ENCODE results near the gene SPOCK1. TPM values are rescaled to one million over a fixed set of nuclear protein-coding genes. Genes with fewer than 3 reads are reported as not detected.

The SPOCK1 gene
- total RNA-seq (280 and 404 TPM in 2 replicates), polyA plus RNA-seq (123 and 144 TPM in 2 replicates), polyA minus RNA-seq (379 and 461 TPM in 2 replicates), Bru-seq, nascent RNA (percentile 82 among the genes with signal in this experiment), BruChase-seq, experiment 1, labeled RNA remaining after a 6-hour chase (percentile 82 among the genes with signal in this experiment), BruChase-seq, experiment 2, labeled RNA remaining after a 2-hour chase (percentile 90 among the genes with signal in this experiment)
- polyA plus RNA-seq (2011; cell fraction: cytosol; rRNA removed) = 184 and 186 TPM in 2 replicates
- 92.9 and 146 TPM in 2 replicates for polyA plus RNA-seq (2011; cell fraction: nucleus; rRNA removed)
- polyA plus RNA-seq (2012) = 501 and 503 TPM in 2 replicates
- polyA minus RNA-seq (2011; cell fraction: cytosol; rRNA and poly(A)+ RNA removed) = 6.2 TPM
- 158 and 185 TPM in 2 replicates for polyA minus RNA-seq (2011; cell fraction: nucleus; rRNA and poly(A)+ RNA removed)
- long read RNA-seq, full-length matches to known transcripts = 83 of 114 reads
- long read RNA-seq, partial matches to known transcripts = 2 of 114 reads
- long read RNA-seq, other reads (novel, unspliced or antisense) = 29 of 114 reads

GRCh38 chr5:137498736-137499505, at the start of gene SPOCK1:
SPOCK1 (minus strand) TSS chr5:137499326.
- DNase-seq (ENCODE audit: low read depth, low spot score) (peak; percentile 81), FAIRE-seq (peak; percentile 77)
- TF ChIP-seq POLR2A (IDR thresholded peaks at IDR 0.05; ENCODE audit: low read depth, low read length) (peak; percentile 70), GATA2 (IDR thresholded peaks at IDR 0.05; ENCODE audit: insufficient read depth, insufficient read length, low read depth, low read length) (no peak), POLR2AphosphoS5 (IDR thresholded peaks at IDR 0.05; ENCODE audit: insufficient read depth, low read depth, low read length) (peak; percentile 88), FOS (IDR thresholded peaks at IDR 0.05; ENCODE audit: borderline replicate concordance, insufficient read depth, low read length) (no peak)
- TF ChIP-seq, protein P1, sequence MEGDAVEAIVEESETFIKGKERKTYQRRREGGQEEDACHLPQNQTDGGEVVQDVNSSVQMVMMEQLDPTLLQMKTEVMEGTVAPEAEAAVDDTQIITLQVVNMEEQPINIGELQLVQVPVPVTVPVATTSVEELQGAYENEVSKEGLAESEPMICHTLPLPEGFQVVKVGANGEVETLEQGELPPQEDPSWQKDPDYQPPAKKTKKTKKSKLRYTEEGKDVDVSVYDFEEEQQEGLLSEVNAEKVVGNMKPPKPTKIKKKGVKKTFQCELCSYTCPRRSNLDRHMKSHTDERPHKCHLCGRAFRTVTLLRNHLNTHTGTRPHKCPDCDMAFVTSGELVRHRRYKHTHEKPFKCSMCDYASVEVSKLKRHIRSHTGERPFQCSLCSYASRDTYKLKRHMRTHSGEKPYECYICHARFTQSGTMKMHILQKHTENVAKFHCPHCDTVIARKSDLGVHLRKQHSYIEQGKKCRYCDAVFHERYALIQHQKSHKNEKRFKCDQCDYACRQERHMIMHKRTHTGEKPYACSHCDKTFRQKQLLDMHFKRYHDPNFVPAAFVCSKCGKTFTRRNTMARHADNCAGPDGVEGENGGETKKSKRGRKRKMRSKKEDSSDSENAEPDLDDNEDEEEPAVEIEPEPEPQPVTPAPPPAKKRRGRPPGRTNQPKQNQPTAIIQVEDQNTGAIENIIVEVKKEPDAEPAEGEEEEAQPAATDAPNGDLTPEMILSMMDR (IDR thresholded peaks at IDR 0.05; ENCODE audit: extremely low read depth in 1 of 2, insufficient read depth in 1 of 2, low read depth in 1 of 2, low read length in 2 of 2) = peak; percentile 62 to 81
- intact Hi-C loops (cut with micrococcal nuclease) (loop anchor here (1.0 to 5.0 kb wide), 8 partner anchors 12 to 1250 kb away; no protein-coding TSS in a partner anchor), dilution Hi-C loops (cut with MboI; ENCODE audit: extremely low pct_ligation_motif_present, low sequenced_read_pairs) (no loop called here)
- no peaks in the 10 kb centered on the region for H4K20me1 ChIP-seq (replicated peaks; ENCODE audit: control insufficient read depth, extremely low read depth, insufficient read depth, low read length)
- no peaks in the 10 kb centered on the region for H3K9me1 ChIP-seq (replicated peaks; ENCODE audit: control insufficient read depth, extremely low read depth, insufficient read depth, low read length)
- peaks cover 20% of the 10 kb centered on the region for H3K4me1 ChIP-seq (ENCODE audit: control insufficient read depth, extremely low read depth, insufficient read depth, low read length)
- H3K4me2 ChIP-seq (ENCODE audit: insufficient read depth, low read length) = peak within 1 kb of the TSS; percentile 91
- peaks cover 10 to 13% of the 10 kb centered on the region in 2 experiments for H3K27me3 ChIP-seq (ENCODE audit: control insufficient read depth in 2 of 2, insufficient read depth in 2 of 2, low read length in 2 of 2)
- H2AFZ ChIP-seq (ENCODE audit: low read depth, low read length) = peak within 1 kb of the TSS; percentile 74
- no peaks in the 10 kb centered on the region for H3K9me3 ChIP-seq (replicated peaks; ENCODE audit: control insufficient read depth, insufficient read depth, low read length)
- H3K36me3 ChIP-seq (ENCODE audit: control insufficient read depth in 2 of 2, extremely low read depth in 1 of 2, insufficient read depth in 2 of 2, low read length in 2 of 2) = no peaks in the 10 kb centered on the region
- peak within 1 kb of the TSS; percentile 55 for H3K9ac ChIP-seq (replicated peaks; ENCODE audit: extremely low read depth, insufficient read depth, low read length)
- H3K27ac ChIP-seq (ENCODE audit: insufficient read depth, low read depth, low read length) = peak within 1 kb of the TSS; percentile 39
- ChIA-PET CTCF (interaction anchor here (0.7 to 9.6 kb wide), 14 partner anchors 8 to 696 kb away, joined by 3 to 173 read pairs (median 4); no protein-coding TSS in a partner anchor), POLR2A (no interaction called here)
- TSS peak; percentile 12 for BruUV-seq (replicated peaks)
- H3K4me3 ChIP-seq (replicated peaks in 1 of 3; ENCODE audit: insufficient read depth in 1 of 3, low read depth in 1 of 3, low read length in 3 of 3) = peak within 1 kb of the TSS; percentile 54 to 93 (median 56)
- peaks cover 51% of the 10 kb centered on the region for H3K79me2 ChIP-seq (ENCODE audit: control insufficient read depth, insufficient read depth, low read length)

Measured in endothelial cell of umbilical vein (primary cell).